Retinal pigment epithelial cell (primary cell): ENCODE data around the gene MAN1C1.

Experiments used
- DNase-seq: peaks from one replicate; pipeline ENCODE4 v3.0.0-alpha.2; 2010; ENCODE audit warnings: low read depth
- H3K4me3 ChIP-seq: 2 replicates; pipeline ENCODE4 v1.5.1; 2011; ENCODE audit warnings: mild to moderate bottlenecking, low read length, control low read depth, moderate library complexity
- TF ChIP-seq, protein P1 (sequence below): conservative IDR thresholded peaks from 2 replicates; pipeline ENCODE4 v1.5.1; 2011; ENCODE audit warnings: low read depth, low read length, control low read depth, inconsistent platforms

MAN1C1 gene

GRCh38 chr1:25832336-25833037 lies 215.9 kb downstream of the MAN1C1 start:
- TF ChIP-seq, protein P1, sequence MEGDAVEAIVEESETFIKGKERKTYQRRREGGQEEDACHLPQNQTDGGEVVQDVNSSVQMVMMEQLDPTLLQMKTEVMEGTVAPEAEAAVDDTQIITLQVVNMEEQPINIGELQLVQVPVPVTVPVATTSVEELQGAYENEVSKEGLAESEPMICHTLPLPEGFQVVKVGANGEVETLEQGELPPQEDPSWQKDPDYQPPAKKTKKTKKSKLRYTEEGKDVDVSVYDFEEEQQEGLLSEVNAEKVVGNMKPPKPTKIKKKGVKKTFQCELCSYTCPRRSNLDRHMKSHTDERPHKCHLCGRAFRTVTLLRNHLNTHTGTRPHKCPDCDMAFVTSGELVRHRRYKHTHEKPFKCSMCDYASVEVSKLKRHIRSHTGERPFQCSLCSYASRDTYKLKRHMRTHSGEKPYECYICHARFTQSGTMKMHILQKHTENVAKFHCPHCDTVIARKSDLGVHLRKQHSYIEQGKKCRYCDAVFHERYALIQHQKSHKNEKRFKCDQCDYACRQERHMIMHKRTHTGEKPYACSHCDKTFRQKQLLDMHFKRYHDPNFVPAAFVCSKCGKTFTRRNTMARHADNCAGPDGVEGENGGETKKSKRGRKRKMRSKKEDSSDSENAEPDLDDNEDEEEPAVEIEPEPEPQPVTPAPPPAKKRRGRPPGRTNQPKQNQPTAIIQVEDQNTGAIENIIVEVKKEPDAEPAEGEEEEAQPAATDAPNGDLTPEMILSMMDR: no peak
- no peak for DNase-seq
- no peak overlapping the region for H3K4me3 ChIP-seq

- TF ChIP-seq, protein P1: no peak
- H3K4me3 ChIP-seq: no peak overlapping the region
- DNase-seq: no peak
Observed at GRCh38 chr1:25833158-25833557, 216.6 kb downstream of the MAN1C1 start.
